Measurements from ENCODE around the gene ASS1.
A peak's percentile ranks its signal among the peaks of the same experiment; 100 is the strongest.

ASS1 gene

GRCh38 chr9:130488621-130489330 is 44.0 kb downstream of the ASS1 start:
- DNase-seq: no peak
- TF ChIP-seq GATA1 (IDR thresholded peaks at IDR 0.05; ENCODE audit: low read depth, low read length) (no peak), POLR2A (IDR thresholded peaks at IDR 0.05; ENCODE audit: low read length) (no peak)

GRCh38 chr9:130490981-130491380 is 46.2 kb downstream of the ASS1 start:
- DNase-seq: no peak
- TF ChIP-seq GATA1 (IDR thresholded peaks at IDR 0.05; ENCODE audit: low read depth, low read length) (no peak), POLR2A (IDR thresholded peaks at IDR 0.05; ENCODE audit: low read length) (no peak)

- DNase-seq: no peak
- no peak for TF ChIP-seq GATA1 (IDR thresholded peaks at IDR 0.05; ENCODE audit: low read depth, low read length)
Observed at GRCh38 chr9:130491830-130492482, 47.2 kb downstream of the ASS1 start.

- DNase-seq: no peak
- TF ChIP-seq POLR2A (IDR thresholded peaks at IDR 0.05; ENCODE audit: low read length): no peak
- TF ChIP-seq GATA1 (IDR thresholded peaks at IDR 0.05; ENCODE audit: low read depth, low read length): no peak
Observed at GRCh38 chr9:130493021-130493420, 48.3 kb downstream of the ASS1 start.

- DNase-seq: no peak
- no peak for TF ChIP-seq POLR2A (IDR thresholded peaks at IDR 0.05; ENCODE audit: low read length)
- no peak for TF ChIP-seq GATA1 (IDR thresholded peaks at IDR 0.05; ENCODE audit: low read depth, low read length)
Observed at GRCh38 chr9:130493476-130493875, 48.7 kb downstream of the ASS1 start.

- no peak for TF ChIP-seq POLR2A (IDR thresholded peaks at IDR 0.05; ENCODE audit: low read length)
- TF ChIP-seq GATA1 (IDR thresholded peaks at IDR 0.05; ENCODE audit: low read depth, low read length): no peak
- no peak for DNase-seq
Observed at GRCh38 chr9:130495067-130495466, 50.3 kb downstream of the ASS1 start.

GRCh38 chr9:130497139-130497538 is 52.4 kb downstream of the ASS1 start:
- DNase-seq: no peak
- TF ChIP-seq GATA1 (IDR thresholded peaks at IDR 0.05; ENCODE audit: low read depth, low read length) (no peak), POLR2A (IDR thresholded peaks at IDR 0.05; ENCODE audit: low read length) (no peak)

GRCh38 chr9:130498298-130498917 is 53.6 kb downstream of the ASS1 start:
- peak; percentile 47 to 52 for DNase-seq
- TF ChIP-seq POLR2A (IDR thresholded peaks at IDR 0.05; ENCODE audit: low read length) (no peak), GATA1 (IDR thresholded peaks at IDR 0.05; ENCODE audit: low read depth, low read length) (no peak)

- no peak for TF ChIP-seq POLR2A (IDR thresholded peaks at IDR 0.05; ENCODE audit: low read length)
- TF ChIP-seq GATA1 (IDR thresholded peaks at IDR 0.05; ENCODE audit: low read depth, low read length): no peak
- DNase-seq: no peak
Observed at GRCh38 chr9:130498918-130499698, 54.3 kb downstream of the ASS1 start.

GRCh38 chr9:130499804-130500263 is 55.1 kb downstream of the ASS1 start:
- TF ChIP-seq POLR2A (IDR thresholded peaks at IDR 0.05; ENCODE audit: low read length) (no peak), GATA1 (IDR thresholded peaks at IDR 0.05; ENCODE audit: low read depth, low read length) (no peak)

GRCh38 chr9:130500340-130501180 is 55.8 kb downstream of the ASS1 start:
- DNase-seq: no peak
- no peak for TF ChIP-seq GATA1 (IDR thresholded peaks at IDR 0.05; ENCODE audit: low read depth, low read length)
- no peak for TF ChIP-seq POLR2A (IDR thresholded peaks at IDR 0.05; ENCODE audit: low read length)

More at GRCh38 chr9:130499804-130500263, 55.1 kb downstream of the ASS1 start:
- no peak for DNase-seq

GRCh38 chr9:130501639-130502038 is 56.9 kb downstream of the ASS1 start:
- peak in 1 of 2 experiments; percentile 17 for DNase-seq
- TF ChIP-seq GATA1 (IDR thresholded peaks at IDR 0.05; ENCODE audit: low read depth, low read length): no peak
- TF ChIP-seq POLR2A (IDR thresholded peaks at IDR 0.05; ENCODE audit: low read length): no peak

- TF ChIP-seq POLR2A (IDR thresholded peaks at IDR 0.05; ENCODE audit: low read length): no peak
- TF ChIP-seq GATA1 (IDR thresholded peaks at IDR 0.05; ENCODE audit: low read depth, low read length): no peak
- no peak for DNase-seq
Observed at GRCh38 chr9:130508218-130508617, 63.5 kb downstream of the ASS1 start.
